Heart left ventricle (tissue), 13 donors: Measurements from ENCODE around the gene PRKN.

Source experiments
- POLR2A ChIP-seq, 2 donors: fragments of 450-650 bp; IDR thresholded peaks; one replicate each; pipeline ENCODE4 v1.6.1; 2017; ENCODE audit warnings: antibody characterized with exemption in 2 of 2, mild to moderate bottlenecking in 2 of 2, moderate library complexity in 2 of 2
- TF ChIP-seq, protein P1 (sequence below), 12 donors: fragments of 200-600 bp; sonication (generic) in 4 of 12; IDR thresholded peaks; one replicate each; pipeline versions ENCODE4 v1.5.0 to v1.8.0; 2018 to 2022; ENCODE audit warnings: antibody characterized with exemption in 12 of 12, mild to moderate bottlenecking in 5 of 12
- donor health status: ischemic (EF 13 %, LVEDD 7.1; RV severe dilation, severe dysfunction).
- donor health status: DM: no; HTN: yes; CAD: no.
- donor health status: DM: no; HTN: no; CAD: no.
- donor health status: ischemic (EF 25% LVEDD 6.9; RV normal size, moderate dysfunction).
- donor health status: ischemic (EF 25% LVEDD 5.7; RV mildly dilated, moderate dysfunction).
- donor health status: ischemic (EF 35%, LVEDD 5.7; RV mildly dilated, moderate dysfunction).
- donor health status: nonischemic (EF 11% LVEDD 7.7; RV severe dilation, severe dysfunction).
- donor health status: DM: yes; HTN: yes; CAD: no.
- donor health status: PGD.
- donor health status: ischemic (EF 29% LVEDD 5.4; RV normal size, mild dysfunction).
- donor health status: nonischemic (EF 23%, LVEDD 6.1; RV moderate dilation, normal function).

DNA sequence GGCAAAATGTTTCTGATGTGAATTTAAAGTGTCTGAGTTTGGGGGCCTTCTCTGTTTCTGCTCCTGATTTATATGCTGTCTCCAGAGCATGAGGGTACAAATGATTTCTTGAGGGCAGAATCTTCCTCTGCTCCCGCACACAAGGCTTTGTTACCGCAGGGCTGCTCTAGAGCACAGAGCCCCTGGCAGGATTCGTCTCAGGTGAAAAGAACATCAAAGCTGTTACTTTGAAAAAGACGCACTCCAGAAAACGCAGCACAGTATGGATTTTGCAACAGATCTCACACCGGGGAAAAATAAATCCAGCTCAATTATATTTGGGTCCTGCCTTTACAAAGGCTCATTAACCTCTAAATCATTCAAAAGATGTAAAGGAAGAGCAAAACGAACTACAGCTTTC, 577.3 kb downstream of the PRKN start:
- TF ChIP-seq, protein P1, sequence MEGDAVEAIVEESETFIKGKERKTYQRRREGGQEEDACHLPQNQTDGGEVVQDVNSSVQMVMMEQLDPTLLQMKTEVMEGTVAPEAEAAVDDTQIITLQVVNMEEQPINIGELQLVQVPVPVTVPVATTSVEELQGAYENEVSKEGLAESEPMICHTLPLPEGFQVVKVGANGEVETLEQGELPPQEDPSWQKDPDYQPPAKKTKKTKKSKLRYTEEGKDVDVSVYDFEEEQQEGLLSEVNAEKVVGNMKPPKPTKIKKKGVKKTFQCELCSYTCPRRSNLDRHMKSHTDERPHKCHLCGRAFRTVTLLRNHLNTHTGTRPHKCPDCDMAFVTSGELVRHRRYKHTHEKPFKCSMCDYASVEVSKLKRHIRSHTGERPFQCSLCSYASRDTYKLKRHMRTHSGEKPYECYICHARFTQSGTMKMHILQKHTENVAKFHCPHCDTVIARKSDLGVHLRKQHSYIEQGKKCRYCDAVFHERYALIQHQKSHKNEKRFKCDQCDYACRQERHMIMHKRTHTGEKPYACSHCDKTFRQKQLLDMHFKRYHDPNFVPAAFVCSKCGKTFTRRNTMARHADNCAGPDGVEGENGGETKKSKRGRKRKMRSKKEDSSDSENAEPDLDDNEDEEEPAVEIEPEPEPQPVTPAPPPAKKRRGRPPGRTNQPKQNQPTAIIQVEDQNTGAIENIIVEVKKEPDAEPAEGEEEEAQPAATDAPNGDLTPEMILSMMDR (IDR thresholded peaks at IDR 0.05) = no peak
- TF ChIP-seq POLR2A (IDR thresholded peaks at IDR 0.05) = no peak
